ENCODE data around the gene GRM1.

Gene GRM1

DNA sequence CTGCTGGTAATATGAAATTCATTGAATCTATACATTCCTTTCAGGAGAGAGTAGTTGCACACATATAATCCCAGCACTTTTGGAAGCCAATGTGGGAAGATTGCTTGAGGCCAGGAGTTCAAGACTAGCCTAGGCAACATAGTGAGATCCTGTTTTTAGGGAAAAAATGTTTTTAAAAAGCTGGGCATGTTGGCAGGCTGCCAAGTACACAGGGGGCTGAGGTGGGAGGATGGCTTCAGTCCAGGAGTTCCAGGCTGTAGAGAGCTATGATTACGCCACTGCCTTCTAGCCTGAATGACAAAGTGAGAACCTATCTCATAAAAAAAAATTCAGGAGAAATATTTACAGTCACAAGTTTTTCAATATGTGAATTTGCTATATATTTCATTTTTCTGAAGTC, 71.9 kb downstream of the GRM1 start:
- no peak for DNase-seq (ENCODE audit: low read depth)

DNA sequence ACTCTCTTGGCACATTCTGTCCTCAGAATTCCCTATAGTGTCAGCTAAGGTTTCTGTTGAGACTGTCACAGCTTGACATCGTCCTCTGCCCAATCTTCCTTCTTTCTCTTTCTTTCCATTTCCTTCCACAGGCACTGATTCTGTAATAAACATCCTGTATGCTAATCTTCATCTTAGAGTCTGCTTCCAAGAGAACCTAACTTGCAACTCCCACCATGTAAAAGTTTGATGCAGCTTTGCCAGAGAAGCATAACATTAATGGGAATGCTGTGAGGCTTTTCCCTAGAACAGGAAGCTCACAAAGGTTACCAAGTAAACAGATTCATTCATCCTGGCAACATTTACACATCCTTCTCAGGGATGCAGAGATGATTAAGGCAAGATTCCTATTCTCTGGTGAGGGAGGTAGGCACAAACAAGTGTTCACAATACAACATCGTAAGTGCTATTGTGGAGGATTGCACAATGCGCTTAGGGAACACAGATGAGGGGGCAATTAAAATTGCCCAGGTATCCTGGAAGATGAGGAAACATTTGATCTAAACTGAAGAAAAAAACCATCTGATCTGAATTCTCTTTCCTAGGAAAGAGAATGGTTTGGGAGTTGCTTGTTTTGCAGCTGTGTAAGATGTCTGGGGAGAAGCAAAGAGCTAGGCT, 74.7 kb downstream of the GRM1 start:
- no peak for DNase-seq (ENCODE audit: low read depth)

DNA sequence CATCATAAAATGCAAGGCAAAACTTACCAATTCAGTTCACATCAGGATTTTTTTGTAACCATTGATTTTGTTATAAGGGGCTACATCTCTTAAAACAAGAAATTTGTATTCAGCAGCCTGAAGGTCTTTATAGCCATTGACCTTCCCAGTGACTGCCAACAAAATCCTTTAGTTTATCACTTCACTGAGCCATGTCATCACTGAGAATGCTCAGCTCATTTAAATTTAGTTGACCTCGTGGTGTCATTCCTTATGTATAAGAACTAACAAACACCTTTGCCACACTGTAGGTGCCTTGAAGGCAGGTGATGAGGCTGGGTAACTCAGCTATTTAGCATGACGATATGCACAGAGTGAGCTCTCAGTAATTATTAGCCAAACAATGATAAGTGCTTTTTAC, 77.7 kb downstream of the GRM1 start:
- DNase-seq (ENCODE audit: low read depth) = no peak

DNA sequence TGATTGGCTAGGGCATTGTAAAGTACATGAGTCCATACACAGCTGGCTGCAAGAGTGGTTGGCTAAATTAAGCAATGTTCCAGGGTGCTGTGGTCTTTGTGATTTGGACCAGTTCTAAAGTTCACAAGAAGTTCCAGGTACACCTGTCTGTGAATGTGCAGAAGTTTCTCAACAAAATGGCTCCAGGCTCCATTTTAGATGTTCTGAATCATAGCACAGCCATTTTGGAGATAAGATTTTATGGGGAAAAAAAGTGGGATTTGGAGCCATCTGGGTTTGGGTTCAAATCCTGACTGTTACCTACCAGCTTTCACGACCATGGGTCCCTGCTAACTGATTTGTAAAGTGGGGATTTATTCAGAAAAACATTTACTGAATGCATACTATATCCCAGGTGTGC, 82.1 kb downstream of the GRM1 start:
- no peak for DNase-seq (ENCODE audit: low read depth)

DNA sequence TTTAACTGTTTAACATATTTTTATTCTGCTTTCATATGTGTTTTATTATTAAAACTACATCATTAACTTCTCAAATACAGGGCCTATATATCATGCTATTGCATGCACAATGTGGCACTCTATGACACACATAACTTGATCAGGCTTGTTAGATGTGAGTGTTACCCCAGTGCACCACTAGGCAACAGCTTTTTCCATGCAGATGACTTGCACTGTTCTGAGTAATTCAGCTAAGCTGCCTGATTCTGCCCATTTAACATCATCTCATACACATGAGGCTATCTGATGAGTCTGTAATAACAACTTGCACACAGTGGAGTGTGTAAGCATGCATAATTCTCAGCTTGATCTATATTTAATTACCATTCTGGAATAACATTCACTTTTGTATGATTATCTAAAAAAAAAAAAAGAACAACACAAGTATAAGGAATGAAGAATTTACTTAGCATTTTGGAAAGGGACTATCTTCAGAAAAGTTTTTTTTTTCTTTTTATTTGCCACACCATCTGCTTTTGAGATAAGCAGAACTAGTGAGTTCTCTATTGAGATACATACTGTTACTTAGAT, 83.1 kb downstream of the GRM1 start:
- no peak for DNase-seq (ENCODE audit: low read depth)

DNA sequence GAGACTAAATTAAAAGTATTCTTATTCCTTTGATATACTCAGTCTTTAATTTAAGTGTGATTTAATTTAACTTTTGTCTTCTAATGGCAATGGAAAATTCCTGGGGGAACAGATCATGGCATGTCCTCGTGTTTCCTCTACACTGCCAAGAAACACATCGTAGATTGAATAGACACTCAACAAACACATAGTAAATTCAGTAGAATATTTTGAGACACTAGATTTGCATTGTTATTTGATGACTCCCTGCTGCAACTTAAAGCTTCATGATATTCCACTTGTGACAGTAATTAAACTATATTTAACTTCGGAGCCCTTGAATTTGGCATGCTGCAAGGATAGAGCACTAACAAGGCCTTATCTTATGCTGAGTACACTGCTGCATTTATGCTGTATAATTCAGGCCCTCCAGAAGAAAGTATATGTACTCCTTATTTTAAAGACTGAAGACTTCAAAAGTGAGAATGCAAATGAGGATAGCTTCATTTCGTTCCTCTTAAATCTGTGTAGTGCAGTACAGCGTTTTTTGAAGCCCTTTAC, 84.3 kb downstream of the GRM1 start:
- DNase-seq (ENCODE audit: low read depth) = no peak

DNA sequence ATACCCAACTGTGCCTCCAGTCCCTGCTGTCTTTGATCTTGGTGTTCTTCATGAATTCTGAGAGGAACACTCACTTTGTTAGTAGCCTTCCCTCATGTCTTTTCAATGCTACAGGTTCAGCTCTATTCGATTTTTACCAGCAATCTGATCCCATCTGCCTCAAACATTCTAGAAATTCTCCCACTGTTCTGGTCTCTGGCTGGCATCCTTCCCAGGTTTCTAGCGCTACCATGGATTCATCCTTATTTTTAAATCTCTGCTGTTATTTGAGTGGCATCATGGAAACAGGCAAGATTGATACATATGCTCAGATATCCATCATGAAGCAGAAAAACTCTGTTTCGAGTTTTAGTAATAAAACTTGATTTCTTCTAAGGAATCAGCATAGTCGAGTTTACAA, 94.8 kb downstream of the GRM1 start:
- no peak for DNase-seq (ENCODE audit: low read depth)

DNA sequence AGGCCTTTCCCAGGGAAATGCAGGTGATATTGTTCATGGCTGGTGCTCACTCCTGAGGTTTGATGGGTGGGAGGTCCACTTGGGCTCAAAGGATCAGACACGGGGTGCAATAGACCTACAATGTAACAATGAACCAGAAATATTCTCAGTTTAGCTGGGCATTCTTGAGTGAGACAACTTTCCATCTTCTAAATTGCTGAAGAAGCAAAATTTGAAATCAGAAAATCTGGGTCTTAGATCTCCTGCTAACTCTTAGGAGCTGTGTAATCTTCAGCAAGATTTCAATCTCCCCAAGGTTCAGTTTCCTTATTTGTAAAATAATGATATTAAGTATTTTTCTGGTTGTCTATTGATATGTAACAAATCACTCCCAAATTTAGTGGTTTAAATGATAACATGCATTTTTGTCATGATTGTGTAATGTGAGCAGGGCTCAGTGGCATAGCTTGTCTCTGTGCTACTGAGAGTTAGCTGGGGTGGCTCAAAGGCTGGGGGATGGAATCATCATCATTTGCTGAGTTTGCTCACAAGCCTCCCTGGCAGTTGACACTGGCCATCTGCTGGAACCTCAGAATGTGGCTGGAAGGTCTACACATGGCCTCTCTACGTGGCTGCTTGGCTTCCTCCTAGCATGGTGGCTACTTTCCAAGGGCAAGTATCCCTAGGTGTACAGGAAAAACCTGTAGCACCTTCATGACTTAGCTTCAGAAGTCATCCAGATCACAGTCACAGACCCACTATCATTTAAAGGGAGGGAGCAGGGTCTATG, 98.8 kb downstream of the GRM1 start:
- no peak for DNase-seq (ENCODE audit: low read depth)

DNA sequence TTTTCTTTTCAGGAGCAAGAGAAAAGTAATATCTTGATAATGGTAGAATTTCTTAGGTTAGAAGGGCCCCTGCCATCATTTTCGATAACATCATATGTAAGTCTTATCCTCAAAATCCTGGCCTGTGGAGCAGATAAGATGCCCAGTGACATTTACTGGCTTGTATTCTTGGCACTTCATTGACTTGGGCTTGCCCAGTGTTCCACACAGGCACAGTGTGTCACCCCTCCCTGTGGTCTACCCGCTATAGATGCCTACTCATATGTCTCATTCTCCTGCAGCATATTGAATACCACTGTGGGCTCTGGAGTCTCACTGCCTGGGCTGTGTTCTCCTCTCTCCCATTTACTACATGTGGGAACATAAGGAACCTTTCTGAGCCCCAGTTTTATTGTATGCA, 105.0 kb downstream of the GRM1 start:
- DNase-seq (ENCODE audit: low read depth) = no peak

DNA sequence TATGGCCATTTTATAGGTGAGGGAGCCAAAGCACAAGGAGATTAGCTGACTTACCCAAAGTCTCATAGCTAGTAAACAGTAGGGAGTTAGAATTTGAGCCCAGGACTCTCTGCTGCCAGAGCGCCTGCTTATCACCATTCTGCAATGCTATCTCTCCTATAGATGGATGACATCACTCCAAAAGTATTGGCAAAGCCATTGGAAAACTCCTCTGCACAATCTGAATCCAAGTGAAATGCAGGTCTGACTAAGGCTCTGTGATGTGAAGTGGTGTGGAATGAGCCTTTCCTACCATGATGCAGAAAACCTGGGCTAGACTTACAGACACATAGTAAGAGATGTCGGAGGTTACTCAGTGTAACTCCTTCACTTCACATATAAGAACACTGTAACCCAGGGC, 106.3 kb downstream of the GRM1 start:
- DNase-seq (ENCODE audit: low read depth) = no peak

DNA sequence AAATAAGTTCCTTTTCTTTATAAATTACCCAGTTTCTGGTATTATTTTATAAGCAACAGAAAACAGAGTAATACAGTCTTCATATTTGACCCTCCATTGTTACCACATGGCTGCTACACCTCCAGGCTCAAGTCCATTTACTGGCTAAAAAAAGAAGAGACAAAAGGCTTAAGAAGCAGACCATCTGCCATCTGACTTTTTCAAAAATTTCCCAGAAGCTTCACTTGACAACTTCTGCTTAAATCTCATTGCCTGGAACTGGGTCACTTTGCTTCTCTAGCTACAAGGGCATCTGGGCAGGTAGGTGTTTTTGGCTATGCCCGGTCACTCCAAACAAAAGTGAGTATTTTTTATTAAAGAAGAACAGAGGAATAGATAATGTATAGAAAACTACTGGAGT, 118.0 kb downstream of the GRM1 start:
- no peak for DNase-seq (ENCODE audit: low read depth)

DNA sequence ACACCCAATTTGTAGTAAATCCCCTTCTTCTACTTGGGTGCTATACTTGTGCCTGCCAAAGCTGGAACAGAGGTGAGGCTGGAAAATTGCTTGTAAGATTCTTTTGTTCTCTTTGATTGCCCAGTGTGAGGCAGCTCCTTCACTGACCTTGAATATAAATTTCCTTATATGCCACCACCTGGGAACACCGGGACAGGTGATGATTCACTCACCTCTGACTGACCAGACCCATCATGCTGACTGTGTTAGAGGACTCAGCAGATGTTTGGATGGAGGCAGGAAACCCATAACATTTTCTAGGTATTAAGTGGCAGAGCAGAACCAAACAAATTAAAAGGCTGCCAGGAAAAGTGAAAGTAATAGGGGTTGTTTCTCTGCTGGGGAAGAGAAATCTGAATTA, 120.9 kb downstream of the GRM1 start:
- no peak for DNase-seq (ENCODE audit: low read depth)

DNA sequence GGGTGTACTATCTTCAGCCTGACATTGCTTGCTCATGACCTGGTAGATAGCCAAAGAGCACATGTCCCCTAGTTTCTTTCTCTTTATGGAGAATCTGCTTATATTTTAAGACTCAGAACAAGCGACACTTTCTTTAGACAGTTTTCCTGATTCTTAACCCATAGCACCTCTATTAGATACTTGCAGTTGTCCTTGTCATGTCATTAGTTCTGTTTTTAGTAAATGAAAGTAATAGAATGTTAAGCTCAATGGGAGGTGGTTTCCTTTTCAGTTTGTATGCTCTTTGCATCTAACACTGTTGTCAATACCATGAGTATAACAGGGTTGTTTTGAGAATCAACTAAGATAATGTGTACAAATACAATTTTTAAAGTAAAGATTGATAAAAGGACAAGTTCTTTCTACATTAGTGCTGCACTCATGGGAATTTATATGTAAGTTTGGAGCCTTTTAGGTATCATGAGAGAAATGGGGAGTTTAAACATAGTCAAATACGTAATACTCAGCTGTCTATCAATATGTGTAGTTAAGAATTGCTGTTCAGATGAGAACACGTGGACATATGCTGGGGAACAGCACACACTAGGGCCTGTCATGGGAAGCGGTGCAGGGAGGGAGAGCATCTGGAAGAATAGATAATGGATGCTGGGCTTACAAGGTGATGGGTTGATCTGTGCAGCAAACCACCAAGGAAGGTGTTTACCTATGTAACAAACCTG, 124.3 kb downstream of the GRM1 start:
- DNase-seq (ENCODE audit: low read depth) = no peak

DNA sequence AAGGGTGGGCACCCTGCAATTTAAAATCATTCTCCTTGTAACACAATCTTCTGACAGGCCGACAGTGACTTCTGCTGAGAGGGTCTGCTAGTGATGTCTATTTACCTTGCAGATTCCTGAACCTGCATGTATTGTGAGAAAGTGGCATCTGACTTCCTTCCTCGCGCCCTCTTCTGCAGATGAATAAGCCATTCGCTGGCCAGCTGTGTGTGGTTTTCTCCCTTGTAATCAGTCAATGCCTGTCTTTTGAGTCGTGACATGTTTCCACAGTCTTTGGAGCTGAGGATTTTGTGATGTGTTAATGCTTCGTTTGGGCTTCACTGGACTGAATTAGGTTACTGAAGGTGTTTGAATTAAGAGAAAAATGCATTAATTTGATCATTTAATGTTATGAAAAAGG, 125.3 kb downstream of the GRM1 start:
- DNase-seq (ENCODE audit: low read depth) = no peak

DNA sequence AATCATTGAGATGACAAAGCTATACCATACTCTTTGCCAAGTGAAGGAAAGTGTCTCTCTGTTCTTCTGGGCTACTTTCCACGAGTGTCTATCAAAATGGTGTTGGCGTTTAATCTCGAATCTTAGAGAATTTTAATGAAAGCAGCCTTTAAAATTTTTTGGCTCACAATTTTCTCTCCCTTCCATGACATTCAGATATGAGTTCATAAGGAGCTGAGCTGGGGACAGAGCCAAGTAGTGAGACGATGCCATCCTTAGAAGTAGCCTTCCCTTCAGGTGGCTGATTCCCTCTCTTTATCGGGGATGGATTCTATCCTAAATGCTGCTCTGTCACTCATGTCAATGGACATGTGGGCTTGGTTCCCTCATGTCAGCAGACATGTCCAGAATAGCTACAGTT, 132.8 kb downstream of the GRM1 start:
- no peak for DNase-seq (ENCODE audit: low read depth)

DNA sequence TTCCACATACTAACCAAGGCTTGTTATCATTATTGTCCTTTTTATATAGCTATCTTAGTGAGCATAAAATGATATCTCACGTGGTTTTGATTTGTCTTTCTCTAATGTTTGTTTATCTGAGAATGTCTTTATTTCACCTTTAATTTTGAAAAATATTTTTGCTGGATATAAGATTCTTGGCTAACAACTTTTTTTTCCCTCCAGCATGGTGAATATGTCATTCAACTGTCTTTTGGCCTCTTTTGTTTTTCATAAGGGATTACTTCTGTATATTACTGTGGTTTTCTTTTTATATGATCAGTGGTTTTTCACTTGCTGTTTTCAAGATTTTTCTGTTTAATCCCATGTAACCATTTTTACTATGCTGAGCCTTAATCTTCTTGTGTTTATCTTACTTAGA, 141.0 kb downstream of the GRM1 start:
- DNase-seq (ENCODE audit: low read depth) = no peak

DNA sequence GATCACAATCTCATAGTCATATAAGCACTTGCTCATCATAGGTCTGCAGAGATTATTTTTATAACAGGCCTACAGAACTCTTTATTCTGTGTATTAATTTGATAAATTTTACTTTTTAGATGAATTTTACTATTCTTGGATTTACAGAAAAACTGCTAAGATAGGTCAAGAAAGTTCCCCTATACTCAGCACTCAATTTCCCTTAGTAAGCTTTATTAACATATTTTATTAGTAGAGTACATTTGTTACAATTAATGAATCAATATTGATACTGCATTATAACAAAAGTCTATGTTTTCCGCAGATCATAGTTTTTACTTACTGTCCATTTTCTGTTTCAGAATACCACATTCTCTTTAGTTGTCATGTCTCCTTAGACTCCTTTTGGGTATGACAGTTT, 148.9 kb downstream of the GRM1 start:
- no peak for DNase-seq (ENCODE audit: low read depth)

DNA sequence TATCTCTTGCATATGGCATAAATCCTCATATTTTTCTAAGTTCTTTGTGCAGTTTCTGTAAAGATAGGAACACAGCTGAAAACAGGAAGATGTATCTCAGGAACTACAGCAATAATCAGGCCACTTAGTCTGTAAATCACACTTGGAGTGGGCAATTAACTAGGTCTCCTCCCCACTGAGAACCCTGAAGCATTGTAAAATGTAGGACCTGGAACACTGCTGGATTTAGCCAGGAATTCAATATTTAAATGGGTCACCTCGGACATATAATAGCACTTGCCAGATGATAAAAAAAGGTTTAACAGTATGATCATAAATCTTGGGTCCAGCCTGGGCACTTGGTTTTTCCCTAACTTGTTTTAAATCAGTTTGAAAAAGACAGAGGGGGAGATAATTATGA, 155.0 kb downstream of the GRM1 start:
- no peak for DNase-seq (ENCODE audit: low read depth)

DNA sequence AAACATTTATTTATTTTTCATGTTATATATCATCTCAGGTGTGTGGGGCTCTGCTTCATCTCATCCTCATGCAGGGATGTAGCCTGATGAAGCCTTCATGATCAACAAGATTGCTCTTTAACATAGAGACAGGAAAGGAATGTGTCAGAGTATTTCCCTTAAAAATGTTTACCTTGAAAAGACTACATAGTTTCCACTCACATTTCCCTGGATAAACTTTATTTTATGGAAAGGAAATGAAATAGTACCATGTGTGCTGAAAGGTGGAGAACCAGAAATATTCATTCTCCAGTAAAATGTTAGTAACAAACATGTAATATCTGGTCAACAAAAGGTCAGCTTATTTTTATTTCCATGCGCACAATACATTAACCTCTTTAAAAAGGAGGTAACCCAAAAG, 155.8 kb downstream of the GRM1 start:
- no peak for DNase-seq (ENCODE audit: low read depth)

DNA sequence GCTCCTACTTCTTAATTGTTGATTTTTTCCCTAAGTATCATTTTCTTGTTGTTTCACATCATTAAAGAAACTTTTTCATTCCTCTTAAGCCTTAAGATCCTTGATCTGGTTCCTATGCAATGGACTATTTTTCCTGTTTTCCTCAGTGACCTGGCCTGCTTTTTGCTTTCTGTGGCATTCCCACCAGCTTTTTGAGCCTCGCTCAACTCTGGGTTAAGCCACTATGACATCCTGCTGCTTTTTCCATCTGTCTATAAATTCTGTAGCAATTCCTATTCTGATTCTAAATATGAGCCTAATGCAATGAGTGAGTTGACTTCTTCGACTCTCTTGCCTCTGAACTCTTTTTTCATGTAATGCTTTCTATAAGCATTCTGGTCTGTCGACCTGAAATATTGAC, 160.3 kb downstream of the GRM1 start:
- DNase-seq (ENCODE audit: low read depth) = no peak

DNA sequence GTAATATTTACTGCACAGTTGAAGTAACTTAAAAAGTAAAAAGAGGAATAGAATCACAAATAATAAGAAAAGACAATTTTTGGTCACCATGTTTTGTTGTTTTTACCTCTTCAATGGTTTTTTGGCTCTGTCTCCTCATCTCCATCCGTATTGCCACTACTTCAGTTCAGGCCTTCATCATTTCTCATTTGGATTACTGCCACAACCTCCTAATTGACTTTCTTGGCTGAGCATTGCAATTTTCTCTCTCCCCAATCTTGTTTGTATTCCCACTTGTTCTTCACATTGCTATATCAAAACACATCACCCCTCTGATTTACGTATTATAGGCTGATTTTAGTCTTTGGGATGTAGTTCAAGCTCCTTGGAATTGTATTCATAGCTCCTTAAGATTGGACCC, 161.7 kb downstream of the GRM1 start:
- DNase-seq (ENCODE audit: low read depth) = no peak

DNA sequence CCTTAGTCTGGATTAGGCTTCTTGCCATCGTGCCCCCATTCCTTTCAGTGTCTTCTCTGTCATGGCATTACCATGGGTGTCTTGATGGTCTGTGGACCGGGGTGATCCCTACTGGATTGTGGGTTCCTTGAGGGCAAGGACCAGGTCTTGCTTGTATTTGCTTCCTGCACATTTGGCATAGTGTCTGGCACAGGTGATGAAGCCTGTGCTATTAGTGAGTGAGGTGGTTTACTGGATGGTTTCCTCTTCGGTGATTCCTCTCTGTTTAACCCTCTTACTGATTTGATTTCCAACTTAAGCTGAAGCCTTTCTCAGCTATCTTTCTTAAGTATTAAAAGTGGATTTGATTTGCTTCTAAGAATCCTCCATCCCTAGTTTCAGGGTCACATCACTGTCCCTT, 162.3 kb downstream of the GRM1 start:
- no peak for DNase-seq (ENCODE audit: low read depth)

DNA sequence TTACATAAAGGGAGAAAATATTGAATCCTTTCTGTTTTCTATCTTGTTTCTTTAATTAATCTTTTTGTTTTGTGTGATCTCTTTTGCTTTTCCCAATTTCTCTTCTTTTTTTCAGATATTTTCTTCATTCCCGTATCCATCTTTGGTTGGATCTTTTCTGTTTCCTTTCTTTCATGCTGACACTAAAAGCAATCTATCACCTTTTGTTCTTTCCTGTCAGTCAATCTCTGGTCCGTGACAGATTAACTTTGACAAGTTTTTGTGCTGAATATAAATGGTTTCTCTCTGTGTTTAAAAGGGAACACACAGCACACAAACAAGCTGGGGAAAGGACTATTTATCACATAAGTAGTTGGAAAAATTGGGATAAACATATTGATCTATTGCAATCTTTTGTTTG, 162.8 kb downstream of the GRM1 start:
- no peak for DNase-seq (ENCODE audit: low read depth)
